Stimulated activated CD8-positive, alpha-beta memory T cell treated with anti-CD3 and anti-CD28 coated beads, Interleukin-7, amount 100 ng/mL, for 1 hour (primary cell): Measurements from ENCODE around the gene TMEM252.

Experiments used
- DNase-seq, 2 donors: peaks; one replicate each; pipeline ENCODE4 v3.0.0-alpha.2; 2020; ENCODE audit warnings: low read depth in 2 of 2

Gene TMEM252

DNA sequence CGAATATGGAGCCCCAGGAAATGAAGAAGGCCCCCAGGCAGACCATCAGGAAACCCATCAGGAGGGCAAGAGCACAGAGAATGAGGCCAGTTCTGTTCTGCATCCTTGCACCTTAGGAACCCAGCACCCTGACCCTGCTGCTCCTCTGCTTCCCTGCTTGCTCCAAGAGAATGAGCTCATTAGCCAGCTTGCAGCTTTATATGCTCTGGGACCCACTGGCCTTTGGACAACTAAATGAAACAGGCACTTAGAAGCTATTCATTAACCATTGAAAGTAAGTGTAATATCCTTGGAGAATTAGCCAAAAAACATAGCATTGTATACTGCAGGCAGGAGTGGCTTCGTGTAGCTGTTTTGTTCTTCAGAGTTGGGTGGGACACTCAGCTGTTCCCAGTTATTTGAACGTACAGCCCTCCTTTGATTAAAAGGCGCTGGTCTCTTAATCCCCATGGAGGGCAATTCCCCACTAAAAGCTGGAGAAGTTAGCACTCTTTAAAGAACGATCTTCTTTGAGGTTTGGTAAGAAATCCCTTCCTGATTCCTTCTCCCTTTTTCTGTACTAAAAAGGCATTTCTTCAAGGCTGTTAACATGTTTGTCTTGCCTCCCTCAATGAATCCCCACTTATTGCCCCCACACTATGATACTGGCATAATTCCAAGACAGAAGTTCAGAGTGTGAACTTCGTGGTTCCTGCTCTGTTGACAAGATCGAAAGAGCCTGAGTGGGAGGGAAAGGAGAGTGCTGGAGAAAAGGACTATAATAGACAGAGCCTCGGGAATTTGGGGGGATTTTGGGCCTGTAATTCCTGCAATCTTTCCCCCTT, at the start of gene TMEM252:
Gene TMEM252, minus strand, starts transcription at position 172 of the 824 bp plus-strand sequence. Its CDS starts 69 bp downstream, at position 103.
- no peak for DNase-seq

- DNase-seq, result no peak
Measured at GRCh38 chr9:68585034-68585761, 44.5 kb upstream of the TMEM252 start.

DNA sequence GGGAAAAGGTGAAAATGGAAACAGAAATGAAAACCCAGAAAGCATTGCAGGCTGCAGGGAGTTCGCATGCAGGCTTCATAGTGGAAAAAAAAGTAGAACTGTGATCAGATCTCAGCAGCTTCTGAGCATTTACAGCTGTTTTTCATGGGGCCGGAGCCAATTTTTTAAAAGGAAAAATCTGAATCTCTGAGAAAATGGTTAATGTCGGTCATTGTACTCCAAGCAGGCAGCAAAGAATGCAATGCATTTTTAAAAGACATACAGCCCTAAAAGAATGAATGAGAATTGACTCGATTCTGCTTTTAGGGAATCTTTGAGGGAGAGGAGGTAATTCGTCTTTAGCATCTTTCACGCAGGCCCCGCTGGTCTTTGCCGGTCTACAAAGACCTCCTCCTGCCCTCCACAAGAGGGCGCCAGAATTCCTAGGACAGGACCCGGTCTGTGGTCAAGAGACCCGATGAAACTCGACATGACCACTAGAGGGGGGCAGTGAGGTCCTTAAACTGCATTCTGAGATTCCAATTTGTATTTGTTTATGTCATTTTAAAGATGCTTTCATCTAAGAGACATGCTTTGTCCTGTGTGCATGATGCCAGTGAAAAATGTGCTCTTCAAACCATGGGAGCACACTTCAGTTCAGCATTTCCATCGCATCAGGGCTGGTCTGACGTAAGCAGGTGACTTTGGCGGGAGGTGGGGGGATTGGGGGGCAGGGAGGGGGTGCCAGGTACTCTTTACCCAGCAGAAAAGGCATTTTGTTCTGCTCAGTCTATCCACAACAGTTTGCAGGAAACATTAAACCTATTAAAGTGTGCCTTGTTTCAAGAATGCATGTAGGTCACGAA, 43.7 kb upstream of the TMEM252 start:
- DNase-seq, result peak; percentile 50 to 55

GRCh38 chr9:68581696-68582095, 41.0 kb upstream of the TMEM252 start:
- DNase-seq, result no peak

DNA sequence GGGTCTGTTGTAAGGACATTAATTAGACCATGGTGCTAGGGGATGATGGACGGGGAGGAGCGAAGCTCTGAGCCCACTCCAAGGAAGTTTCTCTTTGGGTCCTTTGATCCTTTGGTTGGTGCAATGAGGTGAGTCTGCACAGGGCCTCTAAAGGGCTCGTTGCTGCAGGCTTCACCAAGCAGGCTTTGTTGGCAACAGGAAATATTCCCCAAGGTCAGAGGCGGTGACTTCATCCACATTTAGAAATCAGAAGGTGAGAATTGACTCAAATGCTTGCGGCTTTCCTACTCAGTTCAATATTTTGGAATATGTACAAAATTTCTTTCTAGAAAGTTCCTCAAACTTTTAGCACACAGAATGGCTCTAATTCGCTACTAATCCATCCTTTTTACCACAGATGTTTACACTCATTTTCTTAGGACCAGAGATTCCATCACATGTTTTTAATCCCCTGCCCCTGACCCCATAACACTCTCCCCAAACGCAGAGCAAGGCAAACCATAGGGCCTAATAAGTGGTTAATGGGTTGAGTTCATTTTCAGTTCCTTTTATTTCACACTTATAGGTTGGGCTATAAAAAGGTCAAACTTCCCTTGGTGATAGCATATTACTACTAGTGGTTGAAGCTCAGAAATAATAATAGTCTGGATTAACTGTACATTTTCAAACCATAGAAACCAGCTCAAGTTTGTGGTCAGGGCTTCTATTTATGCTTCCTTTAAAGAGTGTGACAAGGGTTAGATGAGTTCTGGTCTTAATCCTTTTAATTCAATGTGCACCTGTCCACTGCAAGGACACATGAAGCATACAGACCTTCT, 37.3 kb upstream of the TMEM252 start:
- DNase-seq, result no peak

DNA sequence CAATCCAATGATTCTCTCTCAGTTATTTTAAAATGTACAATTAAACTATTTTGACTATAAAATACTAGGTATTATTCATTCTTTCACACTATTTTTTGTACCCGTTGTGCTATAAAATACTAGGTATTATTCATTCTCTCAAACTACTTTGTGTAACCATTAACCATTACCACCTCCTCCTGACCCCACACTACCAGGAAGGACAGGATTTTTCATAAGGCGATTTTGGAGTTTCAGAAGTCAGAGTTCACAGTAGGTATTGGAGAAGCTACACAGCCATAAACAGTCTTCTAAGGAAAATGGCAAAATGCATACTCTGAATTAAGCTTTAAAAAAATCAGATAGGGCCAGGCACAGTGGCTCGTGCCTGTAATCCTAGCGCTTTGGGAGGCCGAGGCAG, 35.1 kb upstream of the TMEM252 start:
- no peak for DNase-seq

DNA sequence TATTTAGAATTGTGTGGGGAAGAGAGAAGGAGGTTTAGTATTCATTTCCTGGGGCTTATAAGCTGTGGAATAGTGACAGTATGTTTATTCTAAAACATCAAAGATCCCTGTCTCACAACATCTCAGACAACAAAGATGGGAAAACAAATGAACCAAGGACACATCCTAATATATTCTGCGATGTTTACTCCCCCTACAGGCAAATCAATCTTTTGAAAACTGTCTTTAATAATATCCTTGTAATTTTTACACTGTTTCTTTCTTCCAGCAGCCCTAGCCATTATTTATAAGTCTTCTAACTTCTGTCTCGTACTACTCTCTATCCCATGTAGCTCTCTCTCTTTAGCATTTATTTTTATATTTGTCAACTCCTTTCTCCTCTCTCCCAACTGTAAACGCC, 33.5 kb upstream of the TMEM252 start:
- DNase-seq, result no peak

- no peak for DNase-seq
Measured at GRCh38 chr9:68567565-68567964, 26.9 kb upstream of the TMEM252 start.

GRCh38 chr9:68562461-68562860, 21.8 kb upstream of the TMEM252 start:
- DNase-seq, result no peak

DNA sequence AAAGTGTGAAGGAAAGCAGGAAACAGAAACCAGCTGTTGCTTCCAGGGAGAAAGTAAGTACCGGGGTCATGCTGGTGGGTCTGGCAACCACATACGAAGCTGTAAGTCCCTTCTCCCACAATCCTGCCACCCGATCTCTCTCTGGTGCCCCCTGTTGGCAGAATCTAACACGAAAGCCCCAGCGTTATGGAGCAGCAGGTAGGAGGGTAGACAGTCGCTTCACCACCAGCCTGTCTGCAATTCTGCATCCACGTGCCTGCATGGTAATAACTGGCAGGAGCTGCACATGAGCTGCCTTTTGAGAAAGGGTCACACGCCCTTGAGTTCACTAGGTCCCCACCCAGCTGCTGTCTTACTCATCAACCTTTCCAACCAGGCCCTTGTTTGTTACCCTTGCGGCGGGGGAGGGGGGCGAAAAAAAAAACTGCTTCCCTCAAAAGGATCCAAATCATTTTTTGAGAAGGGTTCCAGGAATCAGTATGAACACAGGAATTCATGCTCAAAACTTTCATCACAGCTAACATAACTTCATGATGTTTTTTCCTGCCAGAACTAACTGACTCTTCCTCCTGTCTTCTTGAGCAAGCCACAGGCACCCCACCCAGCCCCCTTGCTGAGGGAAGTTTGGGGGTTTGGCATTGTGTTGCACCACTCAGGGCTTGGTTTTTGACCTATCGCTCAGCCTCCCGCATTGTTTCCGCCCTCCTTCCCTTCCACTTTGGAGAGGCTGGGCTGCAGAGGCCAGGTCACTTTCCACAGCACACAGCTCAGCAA, 19.6 kb upstream of the TMEM252 start:
- DNase-seq, result peak in 1 of 2 donors; percentile 3

- DNase-seq, result no peak
Measured at GRCh38 chr9:68558545-68558944, 17.9 kb upstream of the TMEM252 start.

- no peak for DNase-seq
Measured at GRCh38 chr9:68555437-68556150, 14.9 kb upstream of the TMEM252 start.

DNA sequence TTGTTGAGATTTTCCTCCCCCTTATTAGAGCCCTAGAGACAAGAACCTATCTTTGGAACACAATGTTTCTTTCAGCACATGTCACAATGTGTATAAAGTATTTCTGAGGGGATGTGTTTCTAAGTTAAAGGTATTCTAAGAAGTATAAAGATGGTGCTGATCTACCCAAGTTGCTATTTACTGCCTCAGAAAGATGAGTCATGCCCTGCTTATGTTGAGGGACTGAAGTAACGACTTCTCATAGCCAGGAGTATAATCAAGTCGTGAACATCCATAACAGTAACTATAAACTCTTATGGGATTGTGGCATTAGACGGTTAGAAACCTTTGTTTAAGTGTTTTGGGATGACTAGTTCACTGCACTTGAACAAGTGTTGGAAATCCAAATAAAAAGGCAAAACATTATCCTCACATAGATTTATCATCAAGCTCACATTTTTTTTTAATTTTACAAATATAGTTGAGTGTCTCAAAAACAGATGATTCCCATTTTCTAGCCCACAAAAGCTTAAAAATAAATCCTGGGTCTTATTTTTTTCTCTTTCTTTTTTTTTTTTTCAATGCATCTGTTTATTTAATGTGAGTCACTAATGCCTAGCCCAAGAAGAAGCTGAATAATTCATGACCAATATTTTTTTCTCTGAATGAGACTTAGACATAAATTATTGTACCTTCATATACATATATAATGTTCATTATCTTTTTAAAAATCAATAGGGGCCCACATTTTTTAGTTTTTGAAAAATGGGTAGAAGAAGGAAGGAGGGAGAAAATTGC, 12.2 kb upstream of the TMEM252 start:
- DNase-seq, result no peak

DNA sequence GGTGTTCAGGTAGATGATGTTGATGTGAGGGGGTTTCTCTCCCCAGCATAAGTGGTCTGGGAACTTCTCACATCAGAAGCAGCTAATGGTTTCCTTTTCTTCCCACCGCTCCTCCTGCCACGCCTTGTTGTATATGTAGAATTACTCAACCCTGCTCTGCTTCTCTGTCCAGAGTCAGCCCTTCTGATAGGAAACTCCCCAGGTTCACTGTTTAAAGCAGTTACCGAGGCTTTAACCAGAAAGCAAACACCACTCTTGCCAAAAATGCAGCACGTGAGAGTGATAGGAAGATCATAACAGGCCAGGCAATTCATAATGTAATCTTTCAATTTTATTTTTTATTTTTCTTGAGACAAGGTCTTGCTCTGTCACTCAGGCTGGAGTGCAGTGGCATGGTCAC, 10.5 kb upstream of the TMEM252 start:
- DNase-seq, result no peak

DNA sequence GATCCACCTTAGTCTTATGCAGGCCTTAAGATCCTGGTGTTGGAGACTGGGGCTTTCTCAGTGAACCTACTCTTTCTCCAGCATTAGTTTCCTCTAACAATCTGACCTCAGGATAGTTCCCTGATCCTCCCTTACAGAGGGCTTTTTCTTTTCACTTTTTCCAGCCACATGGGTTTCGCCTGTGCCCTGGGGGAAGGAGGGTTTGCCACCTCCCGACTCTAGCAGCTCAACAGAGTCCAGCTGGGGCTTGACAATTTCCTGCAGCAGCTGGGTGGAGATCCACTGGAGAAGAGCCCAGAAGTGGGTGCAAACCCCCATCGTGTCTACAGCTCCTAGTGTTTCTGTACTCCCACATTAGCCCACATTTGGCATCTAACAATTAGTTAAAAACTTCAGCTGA, 7.6 kb upstream of the TMEM252 start:
- no peak for DNase-seq

DNA sequence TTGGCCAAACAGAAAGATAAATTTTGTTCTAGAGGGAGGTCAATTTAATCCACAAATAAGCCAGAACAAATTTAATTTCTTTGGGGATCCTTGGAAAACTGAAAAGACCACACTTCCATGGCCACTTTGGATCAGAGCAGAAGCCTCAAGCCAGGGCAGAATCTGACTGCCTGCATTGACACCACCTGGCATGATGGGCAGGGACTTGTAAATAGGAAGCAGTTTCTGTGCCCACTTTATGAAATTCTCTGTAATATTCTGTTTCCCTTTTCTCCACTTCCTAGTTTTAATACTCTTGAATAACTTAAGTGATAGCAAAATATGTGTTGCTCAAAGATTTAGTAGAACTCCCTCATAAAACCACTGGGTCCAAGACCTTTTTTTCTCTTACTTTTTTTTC, 6.7 kb upstream of the TMEM252 start:
- DNase-seq, result no peak

DNA sequence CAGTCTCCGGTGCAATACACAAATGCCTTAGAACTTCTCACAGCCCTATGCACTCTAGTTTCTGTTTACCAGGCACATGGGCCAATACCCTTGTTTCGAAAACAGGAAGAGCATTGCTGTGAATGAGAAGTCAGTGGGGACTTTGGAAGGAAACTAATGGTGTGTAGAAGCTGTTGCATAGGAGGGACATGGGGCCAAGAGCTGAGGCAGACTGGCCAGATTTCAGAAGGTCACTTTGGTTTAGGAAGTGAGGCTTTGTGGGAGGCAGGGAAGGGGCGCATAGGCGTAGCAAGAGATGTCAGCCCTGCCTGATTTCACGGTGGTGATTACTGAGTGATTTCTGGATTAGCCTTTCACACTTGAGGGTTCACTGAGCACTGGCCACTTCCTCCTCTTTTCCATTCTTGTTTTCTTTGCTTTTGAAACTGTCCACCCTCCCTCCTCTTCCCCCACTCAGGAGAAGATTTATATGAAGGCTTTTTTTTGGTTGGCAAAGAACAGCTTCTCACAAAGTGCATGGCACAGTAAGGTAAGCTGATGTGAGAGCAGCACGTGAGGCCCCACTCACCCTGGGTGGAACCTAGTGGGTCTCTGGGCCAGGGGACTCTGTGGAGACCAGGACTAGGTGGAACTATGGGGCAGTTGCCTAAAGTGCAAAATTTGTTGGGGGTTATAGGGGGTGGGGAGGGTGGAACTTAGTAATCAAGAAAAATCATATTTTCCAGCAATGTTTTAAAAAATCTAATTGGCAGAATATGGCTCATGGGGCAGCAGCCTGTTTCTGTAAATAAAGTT, 6.1 kb upstream of the TMEM252 start:
- DNase-seq, result no peak

DNA sequence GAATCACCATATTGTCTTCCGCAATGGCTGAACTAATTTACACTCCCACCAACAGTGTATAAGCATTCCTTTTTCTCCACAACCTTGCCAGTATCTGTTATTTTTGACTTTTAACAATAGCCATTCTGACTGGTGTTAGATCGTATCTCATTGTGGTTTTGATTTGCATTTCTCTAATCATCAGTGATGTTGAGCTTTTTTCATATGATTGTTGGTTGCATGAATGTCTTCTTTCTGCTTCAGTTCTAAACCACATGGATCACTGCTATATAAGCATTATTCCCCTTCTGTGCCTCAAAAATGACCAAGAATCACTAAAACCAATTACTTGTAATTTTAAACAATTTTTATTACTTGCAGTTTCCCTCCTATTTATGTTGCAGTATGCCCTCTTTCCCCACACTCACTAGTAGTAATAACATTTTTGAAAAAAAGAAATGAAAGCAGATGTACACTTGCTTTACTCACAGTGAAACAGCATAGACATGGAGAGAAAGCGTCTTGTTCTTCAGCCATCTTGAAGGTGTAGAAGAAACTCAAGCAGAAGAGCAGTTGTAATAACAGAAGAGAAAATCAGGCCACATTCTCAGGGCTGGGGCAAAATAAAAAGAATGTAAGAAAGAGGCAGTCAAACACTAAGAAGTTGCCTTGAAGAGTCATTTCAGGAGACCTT, 4.5 kb upstream of the TMEM252 start:
- DNase-seq, result no peak
